Right lobe of liver (tissue), 4 donors: ENCODE results near the gene SEPTIN2.

Experiments
- CTCF ChIP-seq, 4 donors: fragments of 200-600 bp in 3 of 4; fragments of 450-650 bp in 1 of 4; IDR thresholded peaks; one replicate each; pipeline versions ENCODE4 v1.5.1 to v1.8.0; 2016 to 2022; ENCODE audit warnings: antibody characterized with exemption in 4 of 4, mild to moderate bottlenecking in 2 of 4
- POLR2A ChIP-seq: fragments of 450-650 bp; IDR thresholded peaks from one replicate; pipeline ENCODE4 v1.6.1; 2017; ENCODE audit warnings: antibody characterized with exemption, mild to moderate bottlenecking
- donor health status: DM: no; HTN: no; CAD: no.
- donor health status: DM: no; HTN: no; CAD: no.
- donor health status: DM: no; HTN: yes; CAD: no.

GRCh38 chr2:241321886-241322285, 6.2 kb downstream of the SEPTIN2 start:
- TF ChIP-seq CTCF (IDR thresholded peaks at IDR 0.05): no peak
- TF ChIP-seq POLR2A: no peak
